ENCODE measurements around the gene NUAK1. TPM values are rescaled to one million over a fixed set of nuclear protein-coding genes. Genes with fewer than 3 reads are reported as not detected.

NUAK1 gene
- total RNA-seq (2021) (1.3 and 1.6 TPM in 2 replicates), Bru-seq, nascent RNA (percentile 45 among the genes with signal in this experiment), BruChase-seq, experiment 1, labeled RNA remaining after a 2-hour chase (percentile 39 among the genes with signal in this experiment), BruChase-seq, experiment 2, labeled RNA remaining after a 6-hour chase (percentile 38 among the genes with signal in this experiment)
- long read RNA-seq, full-length matches to known transcripts: 1 of 1 reads
- long read RNA-seq, partial matches to known transcripts: 0 of 1 reads
- long read RNA-seq, other reads (novel, unspliced or antisense): 0 of 1 reads

DNA sequence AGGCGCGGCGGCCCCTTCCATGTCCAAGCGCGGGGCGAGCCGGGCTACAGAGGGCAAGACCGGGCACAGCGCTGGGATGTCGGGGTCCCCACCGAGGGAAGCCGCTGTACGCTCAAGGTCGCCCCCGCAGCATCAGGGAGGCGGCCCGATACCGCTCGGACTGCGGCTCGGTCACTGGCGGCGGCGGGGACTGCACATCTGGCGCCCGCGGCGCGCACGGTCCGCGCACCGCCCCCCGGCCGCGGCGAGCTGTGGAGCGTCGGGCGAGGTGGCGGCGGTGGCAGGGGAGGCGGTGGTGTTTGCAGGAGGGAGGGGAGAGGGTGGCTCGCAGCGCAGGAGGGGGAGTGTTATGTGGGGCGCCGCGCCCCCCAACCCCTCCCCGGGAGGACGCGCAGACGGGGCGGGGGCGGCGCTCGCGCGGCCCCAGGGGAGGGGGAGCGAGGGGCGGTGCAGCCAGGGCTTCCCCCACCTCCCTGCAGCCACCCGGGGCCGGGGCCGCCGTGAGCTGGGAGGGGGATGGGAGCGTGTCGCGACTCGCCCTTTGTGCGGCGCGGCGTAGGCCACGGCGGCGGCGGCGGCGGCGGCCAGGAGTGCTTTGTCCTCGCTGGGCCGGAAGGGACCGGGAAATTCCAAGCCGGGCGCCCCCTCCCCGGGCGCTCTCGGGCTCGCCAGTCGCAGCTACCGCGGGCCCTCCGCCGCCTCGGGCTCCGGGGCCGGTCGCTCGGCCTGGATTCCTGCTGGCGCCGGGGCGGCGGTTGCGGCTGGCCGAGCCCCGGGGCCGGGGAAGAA is at the start of gene NUAK1:
Gene NUAK1 (minus strand): TSS at position 322 of the 789 bp plus-strand sequence. CDS start 301 bp downstream, at position 21.
- peak within 1 kb of the TSS; percentile 67 for H3K4me3 ChIP-seq (ENCODE audit: low read depth, low read length, poor library complexity, severe bottlenecking)
- peak within 1 kb of the TSS; percentile 76 for H3K27ac ChIP-seq (ENCODE audit: low read depth, low read length, poor library complexity, severe bottlenecking)
- DNase-seq (ENCODE audit: low spot score): peak; percentile 52
- POLR2A ChIA-PET (ENCODE audit: low non-redundant PET): no interaction called here
- no TSS peak for BruUV-seq (replicated peaks)
- TF ChIP-seq CTCF (conservative IDR thresholded peaks at IDR 0.05; ENCODE audit: low read depth, low read length): no peak
- no peak for TF ChIP-seq EZH2 (IDR thresholded peaks at IDR 0.05; ENCODE audit: borderline replicate concordance, low read depth, low read length, poor library complexity, severe bottlenecking)
- peaks cover 24% of the 10 kb centered on the region for H3K27me3 ChIP-seq (replicated peaks; ENCODE audit: insufficient read depth, low read depth, low read length, poor library complexity)
- no peaks in the 10 kb centered on the region for H3K9me3 ChIP-seq (ENCODE audit: low read depth, low read length, poor library complexity, severe bottlenecking)
- H3K4me1 ChIP-seq (ENCODE audit: insufficient read depth, low read length, poor library complexity, severe bottlenecking): no peaks in the 10 kb centered on the region
- H3K36me3 ChIP-seq (ENCODE audit: insufficient read depth, low read length, poor library complexity, severe bottlenecking): no peaks in the 10 kb centered on the region
- intact Hi-C loops (cut with micrococcal nuclease; ENCODE audit: unreplicated experiment): no loop called here
- CTCF ChIA-PET: interaction anchor here (0.6 to 1.9 kb wide), 3 partner anchors 18 to 718 kb away, joined by 3 to 7 read pairs (median 6); no protein-coding TSS in a partner anchor

DNA sequence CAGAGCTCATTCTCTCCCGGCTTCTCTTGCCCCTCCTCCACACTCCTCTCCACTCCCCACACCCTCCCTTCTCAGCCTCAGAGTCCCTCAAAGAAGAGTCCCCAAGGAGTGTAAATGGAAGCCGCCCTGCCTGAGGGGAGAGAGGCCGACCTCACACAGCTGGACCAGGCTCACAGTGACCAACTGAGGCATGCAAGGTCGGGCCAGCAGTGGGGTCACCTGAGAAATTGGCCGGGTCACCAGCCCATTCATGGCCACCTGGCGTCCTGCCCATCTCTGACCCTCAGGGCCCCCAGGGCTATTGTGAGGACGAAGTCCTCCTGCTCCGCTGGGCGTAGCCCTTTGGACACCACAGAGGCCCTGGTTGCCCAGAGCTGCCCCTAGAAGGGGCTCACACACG is 49.5 kb upstream of the NUAK1 start:
- ChIA-PET POLR2A (ENCODE audit: low non-redundant PET) (interaction anchor here (0.7 kb wide), 1 partner anchor 429 kb away, joined by 3 read pairs; no protein-coding TSS in a partner anchor), CTCF (no interaction called here)
- no peaks in the 10 kb centered on the region for H3K4me1 ChIP-seq (ENCODE audit: insufficient read depth, low read length, poor library complexity, severe bottlenecking)
- no peaks in the 10 kb centered on the region for H3K9me3 ChIP-seq (ENCODE audit: low read depth, low read length, poor library complexity, severe bottlenecking)
- DNase-seq (ENCODE audit: low spot score): no peak
- no peak for TF ChIP-seq CTCF (conservative IDR thresholded peaks at IDR 0.05; ENCODE audit: low read depth, low read length)
- no peak for TF ChIP-seq EZH2 (IDR thresholded peaks at IDR 0.05; ENCODE audit: borderline replicate concordance, low read depth, low read length, poor library complexity, severe bottlenecking)
- H3K27ac ChIP-seq (ENCODE audit: low read depth, low read length, poor library complexity, severe bottlenecking): no peak overlapping the region
- no peaks in the 10 kb centered on the region for H3K36me3 ChIP-seq (ENCODE audit: insufficient read depth, low read length, poor library complexity, severe bottlenecking)
- no TSS peak for BruUV-seq (replicated peaks)
- intact Hi-C loops (cut with micrococcal nuclease; ENCODE audit: unreplicated experiment): no loop called here
- H3K27me3 ChIP-seq (replicated peaks; ENCODE audit: insufficient read depth, low read depth, low read length, poor library complexity): no peaks in the 10 kb centered on the region
- H3K4me3 ChIP-seq (ENCODE audit: low read depth, low read length, poor library complexity, severe bottlenecking): no peak overlapping the region

DNA sequence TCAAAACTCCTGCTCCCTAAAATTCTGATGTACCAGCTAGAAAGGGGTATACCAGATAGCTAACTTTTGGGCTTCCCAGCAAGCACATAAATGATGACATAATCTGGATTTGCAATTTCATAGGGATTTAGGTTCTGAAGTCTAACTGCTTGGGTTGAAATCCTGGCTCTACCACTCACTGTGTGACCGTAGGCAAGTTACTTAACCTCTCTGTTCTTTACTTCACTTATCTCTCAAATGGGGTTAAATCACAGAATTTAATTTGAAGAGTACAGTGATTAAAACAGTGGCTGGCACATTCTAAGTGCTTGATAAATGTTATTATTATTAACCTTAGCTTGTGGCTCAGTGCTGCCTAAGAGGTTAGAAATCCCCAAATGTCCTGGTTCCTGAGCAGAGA is 49.1 kb upstream of the NUAK1 start:
- no peak for DNase-seq (ENCODE audit: low spot score)
- CTCF ChIA-PET: no interaction called here
- no peak for TF ChIP-seq CTCF (conservative IDR thresholded peaks at IDR 0.05; ENCODE audit: low read depth, low read length)
- no peak for TF ChIP-seq EZH2 (IDR thresholded peaks at IDR 0.05; ENCODE audit: borderline replicate concordance, low read depth, low read length, poor library complexity, severe bottlenecking)
- POLR2A ChIA-PET (ENCODE audit: low non-redundant PET): no interaction called here
- BruUV-seq (replicated peaks): no TSS peak
- Histone ChIP-seq H3K36me3 (ENCODE audit: insufficient read depth, low read length, poor library complexity, severe bottlenecking) (no peaks in the 10 kb centered on the region), H3K27ac (ENCODE audit: low read depth, low read length, poor library complexity, severe bottlenecking) (no peak overlapping the region), H3K4me3 (ENCODE audit: low read depth, low read length, poor library complexity, severe bottlenecking) (no peak overlapping the region), H3K9me3 (ENCODE audit: low read depth, low read length, poor library complexity, severe bottlenecking) (no peaks in the 10 kb centered on the region), H3K27me3 (replicated peaks; ENCODE audit: insufficient read depth, low read depth, low read length, poor library complexity) (no peaks in the 10 kb centered on the region), H3K4me1 (ENCODE audit: insufficient read depth, low read length, poor library complexity, severe bottlenecking) (no peaks in the 10 kb centered on the region)
- intact Hi-C loops (cut with micrococcal nuclease; ENCODE audit: unreplicated experiment): no loop called here
